Large intestine (tissue), 3 donors: ENCODE measurements around the gene TBX1. TPM values are rescaled to one million over a fixed set of nuclear protein-coding genes. Genes with fewer than 3 reads are reported as not detected.
A peak's percentile ranks its signal among the peaks of the same experiment; 100 is the strongest.
"Not testable (repeated sequence)": the region's sequence is repeated elsewhere in the genome, so short reads cannot be mapped to it uniquely, and the experiment has no call there.

Source experiments
- DNase-seq, 2 donors: peaks; one replicate each; pipeline versions ENCODE4 v3.0.0 to v3.0.0-alpha.2; 2013
- H3K27ac ChIP-seq: one replicate; pipeline ENCODE4 v1.5.1; 2013; ENCODE audit warnings: low read length
- H3K27me3 ChIP-seq: 2 replicates; pipeline ENCODE4 v1.6.1; 2013; ENCODE audit warnings: low read length; ENCODE audit not compliant: control insufficient read depth, insufficient read depth
- H3K36me3 ChIP-seq: 2 replicates; pipeline ENCODE4 v1.6.1; 2013; ENCODE audit warnings: low read length; ENCODE audit not compliant: control insufficient read depth, insufficient read depth
- H3K4me1 ChIP-seq: one replicate; pipeline ENCODE4 v1.6.1; 2013; ENCODE audit warnings: low read length; ENCODE audit not compliant: control insufficient read depth, insufficient read depth
- H3K4me3 ChIP-seq: one replicate; pipeline ENCODE4 v1.5.1; 2013; ENCODE audit warnings: low read length
- H3K9me3 ChIP-seq: one replicate; pipeline ENCODE4 v1.6.1; 2013; ENCODE audit warnings: mild to moderate bottlenecking, low read depth, low read length, moderate library complexity; ENCODE audit not compliant: control insufficient read depth
- WGBS: methylation state at CpG from one replicate; pipeline ENCODE4 v1.1.5; 2013; ENCODE audit warnings: low lambda C conversion rate; ENCODE audit not compliant: insufficient coverage; 5-methylcytosine and 5-hydroxymethylcytosine counted together
- polyA plus RNA-seq: library from polyadenylated mRNA; unstranded; fragments of 120-200 nt; gene quantifications from one replicate; pipeline ENCODE4 v1.2.1, GENCODE V29; 2013

Gene TBX1
- polyA plus RNA-seq, 1 donor, result 2.4 TPM

DNA sequence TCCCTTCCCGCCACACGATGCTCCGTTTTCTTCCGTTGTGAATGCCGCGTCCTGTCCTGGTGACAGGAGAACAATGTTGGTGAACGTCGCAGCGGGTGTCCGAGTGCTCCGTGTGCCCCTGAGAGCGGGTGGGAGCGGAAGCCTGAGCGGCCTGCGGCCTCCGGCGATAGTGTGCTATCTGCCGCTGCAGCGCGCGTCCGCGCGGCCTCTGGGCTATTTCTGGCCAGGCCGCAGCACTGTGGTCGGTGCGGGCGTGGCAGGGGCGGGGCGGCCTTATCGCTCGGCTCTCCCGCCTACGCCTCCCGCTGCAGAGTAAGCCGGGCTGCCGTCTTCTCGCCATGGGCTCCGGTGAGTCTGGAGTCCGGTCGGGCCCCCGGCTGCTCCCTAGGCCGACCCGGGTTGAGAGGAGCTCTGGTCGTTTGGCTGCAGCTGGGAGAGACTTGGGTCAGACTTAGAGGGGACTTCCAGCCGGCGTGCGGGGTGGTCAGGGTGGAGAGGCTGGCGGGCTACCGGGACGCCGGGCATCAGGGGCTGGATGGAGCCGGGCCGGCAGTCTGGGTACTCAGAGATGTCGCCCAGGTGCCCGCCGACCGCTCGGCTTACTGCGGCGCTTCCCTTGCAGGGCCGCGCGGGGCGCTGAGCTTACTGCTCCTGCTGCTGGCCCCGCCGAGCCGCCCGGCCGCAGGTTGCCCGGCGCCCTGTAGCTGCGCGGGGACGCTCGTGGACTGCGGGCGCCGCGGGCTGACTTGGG, 37.2 kb upstream of the TBX1 start, which contains the start of gene GP1BB:
GP1BB (plus strand) TSS at position 308 of the 751 bp plus-strand sequence; CDS start at position 339, 31 bp downstream.
- peak in 1 of 2 donors; percentile 40 for DNase-seq
- Histone ChIP-seq H3K4me3 (no peak within 1 kb of the TSS), H3K27me3 (peaks cover 75% of the 10 kb centered on the region), H3K4me1 (peaks cover 11% of the 10 kb centered on the region), H3K9me3 (peaks cover 4% of the 10 kb centered on the region), H3K36me3 (peaks cover 3% of the 10 kb centered on the region), H3K27ac (no peak within 1 kb of the TSS)
- no CpG with 5 or more reads among the region's 80 CpGs for WGBS

DNA sequence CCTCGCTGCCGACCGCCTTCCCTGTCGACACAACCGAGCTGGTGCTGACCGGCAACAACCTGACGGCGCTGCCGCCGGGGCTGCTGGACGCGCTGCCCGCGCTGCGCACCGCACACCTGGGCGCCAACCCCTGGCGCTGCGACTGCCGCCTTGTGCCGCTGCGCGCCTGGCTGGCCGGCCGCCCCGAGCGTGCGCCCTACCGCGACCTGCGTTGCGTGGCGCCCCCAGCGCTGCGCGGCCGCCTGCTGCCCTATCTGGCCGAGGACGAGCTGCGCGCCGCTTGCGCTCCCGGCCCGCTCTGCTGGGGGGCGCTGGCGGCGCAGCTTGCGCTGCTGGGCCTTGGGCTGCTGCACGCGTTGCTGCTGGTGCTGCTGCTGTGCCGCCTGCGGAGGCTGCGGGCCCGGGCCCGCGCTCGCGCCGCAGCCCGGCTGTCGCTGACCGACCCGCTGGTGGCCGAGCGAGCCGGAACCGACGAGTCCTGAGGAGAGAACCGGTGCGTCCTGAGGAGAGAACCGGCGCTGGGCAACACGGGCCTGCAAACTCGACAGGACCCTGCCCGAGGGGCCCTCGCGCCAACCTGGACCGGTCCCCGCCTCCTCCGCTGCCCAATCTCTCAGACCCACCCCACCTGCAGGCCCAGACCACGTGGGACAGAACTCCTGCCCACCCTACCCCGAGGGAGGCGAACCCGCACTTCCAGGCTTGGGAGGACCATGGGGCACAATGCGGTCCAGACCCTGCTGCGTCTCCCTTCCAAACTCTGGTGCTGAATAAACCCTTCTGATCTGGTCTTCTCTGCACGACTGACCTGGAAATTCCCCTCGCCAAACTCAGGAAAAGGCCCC, 36.4 kb upstream of the TBX1 start:
- Histone ChIP-seq H3K4me1 (peaks cover 11% of the 10 kb centered on the region), H3K4me3 (no peak overlapping the region), H3K27ac (no peak overlapping the region), H3K36me3 (peaks cover 3% of the 10 kb centered on the region), H3K27me3 (peaks cover 70% of the 10 kb centered on the region), H3K9me3 (peaks cover 4% of the 10 kb centered on the region)
- peak in 1 of 2 donors; percentile 36 for DNase-seq
- no CpG with 5 or more reads among the region's 89 CpGs for WGBS

DNA sequence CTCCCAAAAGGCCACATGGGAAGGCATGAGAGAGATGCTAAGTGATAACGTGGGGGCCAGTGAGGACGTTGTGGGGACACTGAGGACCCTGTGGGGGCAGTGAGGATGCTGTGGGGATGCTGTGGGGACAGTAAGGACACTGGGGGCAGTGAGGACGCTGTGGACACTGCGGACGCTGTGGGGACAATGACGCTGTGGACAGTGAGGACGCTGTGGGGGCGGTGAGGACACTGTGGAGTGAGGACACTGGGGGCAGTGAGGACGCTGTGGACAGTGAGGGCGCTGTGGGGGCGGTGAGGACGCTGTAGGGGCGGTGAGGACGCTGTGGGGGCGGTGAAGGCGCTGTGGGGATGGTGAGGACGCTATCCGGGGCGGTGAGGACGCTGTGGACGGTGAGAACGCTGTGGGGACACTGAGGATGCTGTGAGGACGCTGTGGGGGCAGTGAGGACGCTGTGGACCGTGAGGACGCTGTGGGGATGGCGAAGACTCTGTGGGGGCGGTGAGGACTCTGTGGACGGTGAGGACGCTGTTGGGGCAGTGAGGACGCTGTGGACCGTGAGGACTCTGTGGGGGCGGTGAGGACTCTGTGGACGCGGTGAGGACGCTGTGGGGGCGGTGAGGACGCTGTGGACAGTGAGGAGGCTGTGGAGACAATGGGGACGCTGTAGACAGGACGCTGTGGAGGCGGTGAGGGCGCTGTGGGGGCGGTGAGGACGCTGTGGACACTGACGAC, 35.5 kb upstream of the TBX1 start:
- DNase-seq, result no peak
- H3K4me3 ChIP-seq, result no peak overlapping the region
- WGBS, result 100% methylated on average over 1 of the region's 45 CpGs
- H3K27me3 ChIP-seq, result peaks cover 61% of the 10 kb centered on the region
- H3K4me1 ChIP-seq, result peaks cover 12% of the 10 kb centered on the region
- no peak overlapping the region for H3K27ac ChIP-seq
- H3K9me3 ChIP-seq, result peaks cover 4% of the 10 kb centered on the region
- peaks cover 3% of the 10 kb centered on the region for H3K36me3 ChIP-seq

DNA sequence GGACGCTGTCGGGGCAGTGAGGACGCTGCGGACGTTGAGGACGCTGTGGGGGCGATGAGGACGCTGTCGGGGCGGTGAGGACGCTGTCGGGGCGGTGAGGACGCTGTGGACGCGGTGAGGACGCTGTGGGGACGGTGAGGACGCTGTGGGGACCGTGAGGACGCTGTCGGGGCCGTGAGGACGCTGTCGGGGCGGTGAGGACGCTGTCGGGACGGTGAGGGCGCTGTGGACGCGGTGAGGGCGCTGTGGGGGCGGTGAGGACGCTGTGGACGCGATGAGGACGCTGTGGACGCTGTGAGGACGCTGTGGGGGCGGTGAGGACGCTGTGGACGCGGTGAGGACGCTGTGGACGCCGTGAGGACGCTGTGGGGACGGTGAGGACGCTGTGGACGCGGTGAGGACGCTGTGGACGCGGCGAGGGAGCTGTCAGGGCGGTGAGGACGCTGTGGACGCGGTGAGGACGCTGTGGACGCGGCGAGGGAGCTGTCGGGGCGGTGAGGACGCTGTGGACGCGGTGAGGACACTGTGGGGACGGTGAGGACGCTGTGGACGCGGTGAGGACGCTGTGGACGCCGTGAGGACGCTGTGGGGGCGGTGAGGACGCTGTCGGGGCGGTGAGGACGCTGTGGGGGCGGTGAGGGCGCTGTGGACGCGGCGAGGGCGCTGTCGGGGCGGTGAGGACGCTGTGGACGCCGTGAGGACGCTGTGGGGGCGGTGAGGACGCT, 34.4 kb upstream of the TBX1 start:
- H3K9me3 ChIP-seq, result not testable (repeated sequence)
- 84% methylated on average over 10 of the region's 96 CpGs for WGBS
- peaks cover 54% of the 10 kb centered on the region for H3K27me3 ChIP-seq

DNA sequence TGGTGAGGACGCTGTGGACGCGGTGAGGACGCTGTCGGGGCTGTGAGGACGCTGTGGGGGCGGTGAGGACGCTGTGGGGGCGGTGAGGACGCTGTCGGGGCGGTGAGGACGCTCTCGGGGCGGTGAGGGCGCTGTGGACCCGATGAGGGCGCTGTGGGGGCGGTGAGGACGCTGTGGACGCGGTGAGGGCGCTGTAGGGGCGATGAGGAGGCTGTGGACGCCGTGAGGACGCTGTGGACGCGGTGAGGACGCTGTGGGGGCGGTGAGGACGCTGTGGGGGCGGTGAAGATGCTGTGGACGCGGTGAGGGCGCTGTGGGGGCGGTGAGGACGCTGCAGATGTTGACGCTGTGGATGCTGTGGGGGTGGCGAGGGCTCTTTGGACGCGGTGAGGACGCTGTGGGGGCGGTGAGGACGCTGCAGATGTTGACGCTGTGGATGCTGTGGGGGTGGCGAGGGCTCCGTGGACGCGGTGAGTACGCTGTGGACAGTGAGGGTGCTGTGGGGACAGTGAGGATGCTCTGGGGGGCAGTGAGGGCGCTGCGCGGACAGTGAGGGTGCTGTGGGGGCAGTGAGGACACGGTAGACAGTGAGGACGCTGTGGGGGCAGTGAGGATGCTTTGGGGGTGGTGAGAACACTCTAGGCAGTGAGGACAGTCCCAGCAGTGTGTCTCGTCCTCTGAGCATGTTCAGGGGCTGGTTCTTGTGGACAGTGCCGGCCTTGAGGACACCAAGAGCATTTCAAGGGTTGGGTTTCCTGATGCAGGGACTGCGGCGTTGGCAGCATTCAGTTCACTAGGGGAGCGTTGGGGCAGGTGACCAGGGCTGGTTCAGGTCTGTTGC, 33.0 kb upstream of the TBX1 start:
- Histone ChIP-seq H3K4me3 (no peak overlapping the region), H3K27ac (no peak overlapping the region), H3K36me3 (no peaks in the 10 kb centered on the region), H3K9me3 (peaks cover 4% of the 10 kb centered on the region), H3K27me3 (peaks cover 42% of the 10 kb centered on the region), H3K4me1 (peaks cover 13% of the 10 kb centered on the region)
- no peak for DNase-seq
- no CpG with 5 or more reads among the region's 61 CpGs for WGBS

More for the DNA sequence above, 34.4 kb upstream of the TBX1 start:
- H3K4me1 ChIP-seq, result peaks cover 17% of the 10 kb centered on the region
- H3K4me3 ChIP-seq, H3K27ac ChIP-seq, H3K36me3 ChIP-seq, DNase-seq: not testable (repeated sequence)

DNA sequence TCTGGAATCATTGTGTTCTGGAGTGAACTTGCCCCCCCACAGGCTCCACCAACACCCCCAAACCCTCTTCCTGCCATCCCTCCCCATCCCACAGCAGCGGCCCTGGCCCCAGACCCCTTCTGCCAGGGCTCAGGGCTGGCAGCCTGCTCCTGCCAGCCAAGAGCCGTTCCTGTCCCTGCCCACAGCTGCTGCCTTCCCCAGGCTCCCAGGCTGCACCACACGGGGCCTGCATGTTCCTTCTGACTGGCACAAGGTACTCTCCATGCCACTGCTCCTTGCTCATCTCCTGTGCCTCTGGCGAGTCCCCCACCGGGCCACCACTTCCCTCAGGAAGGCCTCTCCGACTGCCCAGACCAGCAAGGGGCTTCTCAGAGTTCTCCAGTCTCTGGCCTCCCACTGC, 32.3 kb upstream of the TBX1 start:
- Histone ChIP-seq H3K27me3 (peaks cover 35% of the 10 kb centered on the region), H3K4me3 (no peak overlapping the region), H3K4me1 (peaks cover 7% of the 10 kb centered on the region), H3K27ac (no peak overlapping the region), H3K9me3 (no peaks in the 10 kb centered on the region), H3K36me3 (no peaks in the 10 kb centered on the region)
- WGBS, result no CpG with 5 or more reads among the region's 6 CpGs
- no peak for DNase-seq

DNA sequence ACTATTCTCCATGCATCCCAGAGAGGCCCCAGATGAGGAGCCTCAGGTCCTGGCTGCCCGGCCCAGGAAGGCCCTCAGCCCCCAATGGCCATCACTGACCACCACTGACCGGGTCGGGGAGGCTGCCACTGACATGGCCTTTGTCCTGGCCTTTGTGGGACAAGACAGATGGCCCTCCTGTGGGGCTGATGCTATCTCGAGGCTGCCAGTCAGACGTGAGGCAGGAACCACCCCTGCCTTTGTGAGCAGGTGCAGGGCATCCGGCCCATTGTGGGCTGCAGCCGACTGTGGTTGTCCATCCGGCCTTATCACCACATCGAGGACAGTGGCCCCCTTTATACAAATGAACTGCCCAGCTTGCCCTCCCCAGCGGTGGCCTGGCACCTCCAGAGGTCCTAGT, 31.7 kb upstream of the TBX1 start:
- WGBS, result no CpG with 5 or more reads among the region's 10 CpGs
- no peak overlapping the region for H3K27ac ChIP-seq

DNA sequence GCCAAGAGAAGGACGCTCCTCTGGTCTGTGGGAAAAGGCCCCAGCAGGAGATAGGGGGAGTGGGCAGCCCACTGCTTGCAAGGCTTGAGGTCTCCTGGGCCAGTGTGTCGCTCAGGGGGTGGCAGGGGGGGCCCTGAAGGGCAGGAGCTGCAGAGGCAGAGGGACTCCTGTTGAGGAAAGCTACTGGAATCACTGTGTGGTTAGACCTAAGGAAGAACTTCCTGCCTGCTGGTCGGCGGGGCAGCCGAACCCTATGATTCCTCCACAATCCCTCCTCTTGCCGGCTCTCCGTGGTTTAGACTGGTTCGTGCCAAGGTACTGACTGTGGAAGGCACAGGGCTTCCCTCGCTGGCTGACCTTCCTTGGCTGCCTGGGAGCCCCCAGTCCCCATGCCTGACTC, 31.1 kb upstream of the TBX1 start:
- H3K4me3 ChIP-seq, result no peak overlapping the region
- H3K27ac ChIP-seq, result no peak overlapping the region
- peaks cover 7% of the 10 kb centered on the region for H3K4me1 ChIP-seq
- no peaks in the 10 kb centered on the region for H3K9me3 ChIP-seq
- no peak for DNase-seq
- H3K36me3 ChIP-seq, result no peaks in the 10 kb centered on the region
- H3K27me3 ChIP-seq, result peaks cover 28% of the 10 kb centered on the region
- WGBS, result no CpG with 5 or more reads among the region's 9 CpGs

More for the DNA sequence above, 31.7 kb upstream of the TBX1 start:
- DNase-seq, result no peak
- Histone ChIP-seq H3K27me3 (peaks cover 31% of the 10 kb centered on the region), H3K9me3 (no peaks in the 10 kb centered on the region), H3K4me1 (peaks cover 7% of the 10 kb centered on the region), H3K4me3 (no peak overlapping the region), H3K36me3 (no peaks in the 10 kb centered on the region)

DNA sequence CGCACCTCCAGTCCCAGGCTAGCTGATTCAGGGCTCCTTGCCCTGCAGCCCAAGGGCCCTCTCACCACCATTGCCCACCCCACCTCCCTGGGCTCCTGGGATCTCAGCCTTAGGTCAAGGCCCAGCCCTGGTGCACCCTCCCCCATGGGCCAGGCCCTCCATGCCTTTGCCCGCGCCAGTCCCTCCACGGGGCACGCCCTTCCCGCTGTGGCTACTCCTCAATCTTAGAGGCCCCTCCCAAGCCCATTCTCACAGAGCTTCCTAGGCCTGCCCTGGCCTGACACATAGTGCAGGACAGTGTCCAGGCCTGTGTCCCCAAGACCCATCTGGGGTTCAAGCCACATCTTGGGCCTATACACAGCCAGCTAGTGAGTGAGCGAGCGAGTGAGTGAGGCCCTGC, 30.4 kb upstream of the TBX1 start:
- WGBS, result no CpG with 5 or more reads among the region's 8 CpGs
- DNase-seq, result no peak
- no peak overlapping the region for H3K4me3 ChIP-seq
- H3K27ac ChIP-seq, result no peak overlapping the region
- peaks cover 21% of the 10 kb centered on the region for H3K27me3 ChIP-seq
- H3K4me1 ChIP-seq, result peaks cover 7% of the 10 kb centered on the region
- no peaks in the 10 kb centered on the region for H3K9me3 ChIP-seq
- H3K36me3 ChIP-seq, result no peaks in the 10 kb centered on the region
